ENCODE measurements around the gene SCN4A.

GRCh38 chr17:63978272-63979200 is 5.8 kb upstream of the SCN4A start:
- TF ChIP-seq CTCF (conservative IDR thresholded peaks at IDR 0.05) (no peak), EZH2 (IDR thresholded peaks at IDR 0.05; ENCODE audit: low read depth) (no peak)

Measured in PC-9 (cell line).